ENCODE results near the gene IRF5. TPM values are rescaled to one million over a fixed set of nuclear protein-coding genes. Genes with fewer than 3 reads are reported as not detected.

Gene IRF5
- polyA plus RNA-seq, 3 donors: 130 to 170 (median 155) TPM

GRCh38 chr7:128931190-128931798, 6.4 kb upstream of the IRF5 start:
- Histone ChIP-seq H3K4me2 (replicated peaks; ENCODE audit: extremely low read depth, low read length, poor library complexity, severe bottlenecking) (no peak overlapping the region), H2AFZ (ENCODE audit: insufficient read depth, low read depth, low read length, poor library complexity, severe bottlenecking) (no peak overlapping the region), H3K79me2 (ENCODE audit: insufficient read depth, low read length) (peaks cover 16% of the 10 kb centered on the region), H3K4me3 (replicated peaks in 1 of 3; ENCODE audit: low read depth in 2 of 3, low read length in 3 of 3) (no peak overlapping the region), H3K36me3 (replicated peaks in 1 of 2; ENCODE audit: control insufficient read depth in 1 of 2, insufficient read depth in 2 of 2, low read length in 2 of 2) (no peaks in the 10 kb centered on the region), H3K27ac (ENCODE audit: low read depth in 1 of 2, low read length in 2 of 2) (no peak overlapping the region), H3K9ac (ENCODE audit: insufficient read depth, low read length, poor library complexity, severe bottlenecking) (no peak overlapping the region), H4K20me1 (ENCODE audit: insufficient read depth, low read length) (no peaks in the 10 kb centered on the region), H3K27me3 (ENCODE audit: control insufficient read depth in 2 of 2, insufficient read depth in 2 of 2, low read length in 2 of 2) (no peaks in the 10 kb centered on the region), H3K9me3 (replicated peaks in 1 of 2; ENCODE audit: control insufficient read depth in 1 of 2, insufficient read depth in 1 of 2, low read length in 2 of 2) (peaks cover 0 to 5% of the 10 kb centered on the region in 2 donors), H3K4me1 (ENCODE audit: control insufficient read depth in 1 of 2, insufficient read depth in 2 of 2, low read length in 2 of 2) (peaks cover 44% of the 10 kb centered on the region in 2 donors)
- H3K27ac Mint-ChIP-seq: no peak overlapping the region
- TF ChIP-seq CTCF (IDR thresholded peaks at IDR 0.05): no peak
- peaks cover 0 to 3% of the 10 kb centered on the region in 2 donors for H3K36me3 Mint-ChIP-seq
- WGBS (ENCODE audit: insufficient coverage): 95% methylated on average over 15 of the region's 18 CpGs
- no peak overlapping the region for H3K4me3 Mint-ChIP-seq
- no peak for DNase-seq
- H3K9me3 Mint-ChIP-seq: peaks cover 0 to 6% (median 2%) of the 10 kb centered on the region in 7 donors
- H3K4me1 Mint-ChIP-seq: peaks cover 52% of the 10 kb centered on the region
- H3K27me3 Mint-ChIP-seq (ENCODE audit: low read depth in 3 of 3): peaks cover 0 to 4% (median 0%) of the 10 kb centered on the region in 3 donors
- intact Hi-C loops (cut with micrococcal nuclease): no loop called here

GRCh38 chr7:128931965-128932861, 5.5 kb upstream of the IRF5 start:
- no peak for TF ChIP-seq CTCF (IDR thresholded peaks at IDR 0.05)
- Histone ChIP-seq H2AFZ (ENCODE audit: insufficient read depth, low read depth, low read length, poor library complexity, severe bottlenecking) (no peak overlapping the region), H3K27me3 (ENCODE audit: control insufficient read depth in 2 of 2, insufficient read depth in 2 of 2, low read length in 2 of 2) (no peaks in the 10 kb centered on the region), H3K79me2 (ENCODE audit: insufficient read depth, low read length) (peaks cover 25% of the 10 kb centered on the region), H3K9me3 (replicated peaks in 1 of 2; ENCODE audit: control insufficient read depth in 1 of 2, insufficient read depth in 1 of 2, low read length in 2 of 2) (peaks cover 0 to 5% of the 10 kb centered on the region in 2 donors), H3K9ac (ENCODE audit: insufficient read depth, low read length, poor library complexity, severe bottlenecking) (no peak overlapping the region), H3K4me3 (replicated peaks in 1 of 3; ENCODE audit: low read depth in 2 of 3, low read length in 3 of 3) (peak overlapping the region in 1 of 3 experiments; percentile 64), H3K27ac (ENCODE audit: low read depth in 1 of 2, low read length in 2 of 2) (peak overlapping the region; percentile 85 to 91), H3K4me1 (ENCODE audit: control insufficient read depth in 1 of 2, insufficient read depth in 2 of 2, low read length in 2 of 2) (peaks cover 53% of the 10 kb centered on the region in 2 donors), H4K20me1 (ENCODE audit: insufficient read depth, low read length) (no peaks in the 10 kb centered on the region), H3K36me3 (replicated peaks in 1 of 2; ENCODE audit: control insufficient read depth in 1 of 2, insufficient read depth in 2 of 2, low read length in 2 of 2) (no peaks in the 10 kb centered on the region), H3K4me2 (replicated peaks; ENCODE audit: extremely low read depth, low read length, poor library complexity, severe bottlenecking) (peak overlapping the region; percentile 65)
- no peak for DNase-seq
- peak overlapping the region in 6 of 7 donors; percentile 4 to 98 (median 80) for H3K27ac Mint-ChIP-seq
- intact Hi-C loops (cut with micrococcal nuclease): no loop called here
- H3K36me3 Mint-ChIP-seq: peaks cover 0 to 3% of the 10 kb centered on the region in 2 donors
- H3K4me3 Mint-ChIP-seq: no peak overlapping the region
- H3K9me3 Mint-ChIP-seq: peaks cover 0 to 6% (median 2%) of the 10 kb centered on the region in 7 donors
- H3K4me1 Mint-ChIP-seq: peaks cover 59% of the 10 kb centered on the region
- peaks cover 0 to 4% (median 0%) of the 10 kb centered on the region in 3 donors for H3K27me3 Mint-ChIP-seq (ENCODE audit: low read depth in 3 of 3)
- 93% methylated on average over 14 of the region's 19 CpGs for WGBS (ENCODE audit: insufficient coverage)
